Activated CD4-positive, alpha-beta T cell treated with anti-CD3 and anti-CD28 coated beads, Interleukin-2, amount 50 U/mL, for 48 hours (primary cell): ENCODE results near the gene ALS2CL.
"Not testable (repeated sequence)": the region's sequence is repeated elsewhere in the genome, so short reads cannot be mapped to it uniquely, and the experiment has no call there.

Experiments used
- DNase-seq, 2 experiments: peaks; one replicate each; pipeline ENCODE4 v3.0.0-alpha.2; 2020

Gene ALS2CL, protein sequence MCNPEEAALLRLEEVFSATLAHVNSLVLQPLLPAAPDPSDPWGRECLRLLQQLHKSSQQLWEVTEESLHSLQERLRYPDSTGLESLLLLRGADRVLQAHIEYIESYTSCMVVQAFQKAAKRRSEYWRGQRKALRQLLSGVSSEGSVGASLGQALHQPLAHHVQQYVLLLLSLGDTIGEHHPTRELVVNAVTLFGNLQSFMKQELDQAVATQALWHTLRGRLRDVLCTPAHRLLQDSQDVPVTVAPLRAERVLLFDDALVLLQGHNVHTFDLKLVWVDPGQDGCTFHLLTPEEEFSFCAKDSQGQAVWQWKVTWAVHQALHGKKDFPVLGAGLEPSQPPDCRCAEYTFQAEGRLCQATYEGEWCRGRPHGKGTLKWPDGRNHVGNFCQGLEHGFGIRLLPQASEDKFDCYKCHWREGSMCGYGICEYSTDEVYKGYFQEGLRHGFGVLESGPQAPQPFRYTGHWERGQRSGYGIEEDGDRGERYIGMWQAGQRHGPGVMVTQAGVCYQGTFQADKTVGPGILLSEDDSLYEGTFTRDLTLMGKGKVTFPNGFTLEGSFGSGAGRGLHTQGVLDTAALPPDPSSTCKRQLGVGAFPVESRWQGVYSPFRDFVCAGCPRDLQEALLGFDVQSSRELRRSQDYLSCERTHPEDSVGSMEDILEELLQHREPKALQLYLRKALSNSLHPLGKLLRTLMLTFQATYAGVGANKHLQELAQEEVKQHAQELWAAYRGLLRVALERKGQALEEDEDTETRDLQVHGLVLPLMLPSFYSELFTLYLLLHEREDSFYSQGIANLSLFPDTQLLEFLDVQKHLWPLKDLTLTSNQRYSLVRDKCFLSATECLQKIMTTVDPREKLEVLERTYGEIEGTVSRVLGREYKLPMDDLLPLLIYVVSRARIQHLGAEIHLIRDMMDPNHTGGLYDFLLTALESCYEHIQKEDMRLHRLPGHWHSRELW

DNA sequence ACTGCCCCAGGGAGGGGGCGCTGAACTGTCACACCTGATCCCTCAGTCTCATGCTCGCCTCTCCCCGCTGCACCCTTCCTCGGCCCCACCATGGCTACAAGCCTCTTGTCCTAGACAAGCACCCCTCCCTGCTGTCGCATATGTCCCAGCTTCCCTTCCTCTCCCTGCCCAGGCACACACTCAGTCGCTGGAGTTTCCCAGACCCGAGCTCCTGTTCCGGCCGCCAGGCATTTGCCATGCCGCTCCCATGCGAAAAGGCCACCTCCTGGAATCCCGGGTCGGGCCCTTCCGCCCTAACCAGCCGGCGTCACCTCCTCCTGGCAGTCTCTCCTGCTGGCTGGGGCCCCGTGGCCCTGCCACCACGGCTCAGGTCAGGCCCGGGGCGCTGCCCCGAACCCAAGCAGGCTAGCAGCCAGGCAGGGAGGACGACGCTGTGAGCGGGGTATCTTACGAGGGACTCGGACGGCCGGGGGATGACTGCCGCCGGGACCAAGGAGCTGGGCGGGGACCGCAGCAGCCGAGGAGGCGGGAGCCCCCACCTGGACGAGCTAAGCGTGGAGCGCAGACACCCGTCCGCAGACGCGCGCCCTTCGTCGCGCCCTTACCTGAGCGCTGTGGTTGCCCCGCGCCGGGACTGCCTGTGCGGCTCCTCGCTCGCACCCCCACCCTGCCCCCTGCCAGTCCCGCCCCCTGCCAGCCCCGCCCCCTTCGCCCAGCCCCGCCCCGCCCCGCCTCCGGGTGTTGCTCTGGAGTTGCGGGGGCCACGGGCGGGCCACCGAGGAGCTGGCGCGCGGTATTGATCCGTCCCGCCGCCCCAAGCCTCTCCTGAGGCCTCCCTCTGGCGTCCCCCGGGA lies at the start of gene ALS2CL:
TSS of gene ALS2CL (minus strand) at position 642 of the 854 bp plus-strand sequence. CDS start 4,239 bp downstream, outside the sequence.
- DNase-seq: peak; percentile 54 to 63

DNA sequence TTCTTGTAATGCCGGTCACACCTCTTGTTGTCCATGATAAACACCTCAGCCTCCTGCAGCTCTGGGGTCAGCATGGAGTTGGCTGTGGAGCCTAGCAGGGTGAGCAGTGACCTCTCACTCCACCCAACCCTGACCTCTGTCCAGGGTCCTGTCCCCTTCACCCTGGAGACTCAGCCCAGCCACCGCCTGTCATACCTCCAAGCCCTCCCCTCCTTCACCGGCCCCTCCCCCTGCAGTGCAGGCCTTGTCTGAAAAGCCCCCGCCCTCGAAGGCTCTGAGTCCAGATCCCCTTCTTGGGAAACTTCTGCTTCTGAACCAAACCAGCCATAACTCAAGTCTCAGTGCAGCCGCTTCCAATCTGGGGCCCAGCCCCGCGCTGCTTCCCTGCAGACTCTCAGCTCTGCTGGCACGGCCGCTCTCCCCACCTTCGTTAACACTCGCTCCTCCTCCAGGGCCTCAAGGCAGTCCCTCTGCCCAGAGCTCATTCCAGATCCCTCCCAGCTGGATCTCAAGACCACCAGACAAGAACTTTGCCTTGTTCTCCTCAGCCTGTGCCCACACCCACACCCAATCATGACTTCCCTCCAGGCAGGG lies 49.6 kb upstream of the ALS2CL start:
- no peak for DNase-seq

DNA sequence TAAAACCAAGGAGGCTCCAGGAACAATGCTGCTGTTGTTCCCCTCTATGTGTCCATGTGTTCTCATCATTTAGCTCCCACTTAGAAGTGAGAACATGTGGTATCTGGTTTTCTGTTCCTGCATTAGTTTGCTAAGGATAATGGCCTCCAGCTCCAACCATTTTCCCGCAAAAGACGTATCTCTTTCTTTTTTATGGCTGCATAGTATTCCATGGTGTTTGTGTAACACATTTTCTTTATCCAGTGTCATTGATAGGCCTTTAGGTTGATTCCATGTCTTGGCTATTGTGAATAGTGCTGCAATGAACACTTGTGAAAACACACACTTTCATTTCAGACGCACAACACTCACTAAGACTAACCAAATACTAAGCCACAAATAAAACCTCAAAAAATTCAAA lies 46.1 kb upstream of the ALS2CL start:
- not testable (repeated sequence) for DNase-seq

DNA sequence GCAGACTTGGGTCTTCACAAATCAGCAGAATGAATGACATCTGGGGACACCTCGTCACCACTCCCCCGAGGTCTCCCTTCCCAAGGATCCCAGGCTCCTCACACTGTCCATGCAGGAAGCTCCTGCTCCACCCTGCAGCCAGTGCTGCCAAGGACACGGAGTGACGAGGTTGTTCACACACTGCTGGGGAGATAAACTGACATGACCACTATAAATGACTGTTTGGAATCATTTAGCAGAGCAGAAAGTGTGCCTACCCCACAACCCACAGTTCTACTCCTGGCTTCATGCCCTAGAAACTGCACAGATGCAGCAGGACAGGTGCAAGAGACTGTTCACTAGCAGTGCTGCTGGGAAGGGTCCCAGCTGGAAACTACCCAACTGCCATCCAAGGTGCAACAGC lies 43.9 kb upstream of the ALS2CL start:
- no peak for DNase-seq

DNA sequence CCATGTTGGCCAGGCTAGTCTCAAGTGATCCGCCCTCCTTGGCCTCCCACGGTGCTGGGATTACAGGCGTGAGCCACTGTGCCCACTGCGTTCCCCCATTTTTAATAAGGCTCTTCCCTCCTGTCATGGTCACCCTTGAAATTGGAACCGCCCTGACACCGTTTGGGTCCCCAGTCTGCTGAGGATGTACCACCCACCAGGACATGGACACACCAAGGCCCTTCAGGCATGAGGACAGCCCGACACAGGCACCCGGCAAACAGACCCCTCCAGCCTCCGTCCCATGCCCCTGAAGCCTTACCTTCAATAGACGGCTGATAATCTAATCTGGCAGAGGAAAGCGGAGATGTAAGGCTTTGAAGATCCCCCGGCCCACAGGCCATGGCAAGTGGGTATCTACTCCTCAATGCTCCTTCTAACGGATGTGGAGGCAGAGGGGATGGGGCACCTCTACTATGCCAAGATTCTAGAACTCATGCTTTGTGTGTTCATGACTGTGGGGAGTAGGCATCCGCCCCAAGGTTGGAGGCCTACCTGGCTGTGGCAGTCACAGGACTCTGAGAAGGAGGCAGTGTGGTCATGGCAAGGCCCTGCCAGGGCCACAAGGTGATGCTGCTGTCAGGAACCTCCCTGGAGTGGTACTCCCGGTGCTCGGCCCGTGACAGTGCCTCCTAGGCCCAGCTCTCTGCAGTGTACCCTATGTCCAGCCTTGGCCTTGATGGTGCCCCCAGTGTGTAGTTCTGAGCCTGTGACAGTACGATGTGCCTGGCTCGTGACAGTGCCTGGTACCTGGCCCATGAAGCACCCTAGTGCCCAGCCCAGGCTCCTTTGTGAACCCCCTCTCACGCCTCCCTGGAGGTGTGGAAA lies 42.8 kb upstream of the ALS2CL start:
- no peak for DNase-seq

DNA sequence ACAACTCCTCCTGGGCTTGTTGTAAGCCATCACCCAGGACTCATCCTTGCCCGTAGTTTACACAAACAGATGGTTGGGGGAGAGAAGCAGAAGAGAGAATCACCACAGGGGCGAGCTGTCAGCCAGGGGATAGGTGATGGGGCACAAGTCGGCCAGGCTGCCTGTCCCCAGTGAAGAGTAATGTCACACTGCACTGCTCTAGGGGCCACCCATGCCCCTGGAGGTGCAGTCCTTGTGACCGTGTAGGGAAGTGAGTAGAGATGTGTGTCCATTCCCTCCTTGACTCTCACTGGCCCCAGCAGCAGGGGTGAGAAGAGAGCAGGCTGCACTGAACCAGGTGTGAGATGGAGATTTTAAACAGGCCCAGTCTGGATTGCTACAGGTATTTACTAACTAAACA lies 41.3 kb upstream of the ALS2CL start:
- no peak for DNase-seq

DNA sequence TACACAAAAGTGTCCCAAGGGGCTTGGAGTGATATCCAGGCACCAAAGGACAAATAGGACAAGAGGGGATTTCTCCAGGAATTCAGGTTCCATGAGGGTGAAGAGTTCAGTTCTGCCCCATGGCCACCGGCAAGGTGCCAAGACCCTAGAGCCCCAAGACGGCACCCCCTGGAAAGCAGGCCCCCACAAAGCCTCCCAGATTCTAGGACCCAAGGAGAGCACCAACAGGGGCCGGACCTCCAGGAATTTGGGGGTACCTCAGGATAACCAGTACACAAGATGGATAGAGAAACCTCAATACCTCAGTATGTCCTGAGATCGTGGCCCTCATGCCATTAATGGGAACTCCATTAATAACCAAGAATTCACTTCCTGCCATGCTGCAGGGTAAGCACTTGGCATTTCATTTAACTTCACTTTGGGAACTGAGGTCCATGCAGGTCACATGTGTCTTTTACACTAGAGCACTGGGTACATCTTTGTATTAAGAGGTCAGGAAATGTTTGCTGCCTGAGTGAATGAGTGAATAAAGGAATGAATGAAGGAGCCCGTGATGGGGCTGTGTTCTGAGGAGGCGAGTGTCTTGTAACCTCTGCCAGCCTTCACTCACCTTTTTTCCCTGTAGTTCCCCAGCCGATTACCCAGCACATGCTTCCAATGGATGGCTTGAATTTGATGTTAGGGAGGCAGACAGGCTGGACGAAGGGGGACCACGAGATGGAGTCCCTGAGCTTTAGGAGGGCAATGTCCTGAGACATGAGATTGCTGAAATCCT lies 39.7 kb upstream of the ALS2CL start:
- DNase-seq: no peak

DNA sequence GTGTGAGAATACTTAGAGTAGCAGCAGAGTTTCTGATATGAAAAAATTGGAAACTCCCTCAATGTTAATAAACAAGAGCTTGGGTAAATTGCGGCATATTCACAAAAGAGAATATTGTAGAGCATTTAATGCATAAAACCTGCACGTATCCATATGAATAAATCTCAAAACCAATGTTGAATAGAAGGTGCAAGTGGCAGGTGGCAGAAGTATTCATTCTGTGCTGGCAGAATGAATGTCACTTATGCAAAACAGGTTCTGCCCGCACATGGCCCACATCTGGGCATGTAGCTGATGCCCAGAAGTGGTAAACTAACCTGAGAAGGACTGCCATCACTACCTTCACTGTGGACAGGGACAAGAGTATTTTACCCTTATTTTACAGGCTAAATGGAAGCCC lies 38.3 kb upstream of the ALS2CL start:
- DNase-seq: no peak

DNA sequence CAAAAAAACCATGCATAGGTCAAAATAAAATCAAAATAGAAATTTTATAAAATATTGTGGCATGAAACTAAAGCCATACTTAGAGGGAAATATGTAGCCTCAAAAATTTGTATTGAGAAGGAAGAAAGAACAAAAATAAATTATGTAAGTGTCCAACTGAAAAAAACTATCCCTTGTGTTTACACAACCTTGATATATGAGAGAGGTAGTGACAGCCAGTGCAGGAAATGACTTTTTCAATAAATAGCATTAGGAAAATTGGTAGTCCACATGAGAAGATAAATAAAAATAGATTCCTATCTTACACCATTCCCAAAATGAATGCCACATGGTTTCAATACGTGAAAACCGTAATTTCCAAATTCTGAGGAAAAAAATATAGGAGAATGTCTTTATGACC lies 37.3 kb upstream of the ALS2CL start:
- DNase-seq: no peak

DNA sequence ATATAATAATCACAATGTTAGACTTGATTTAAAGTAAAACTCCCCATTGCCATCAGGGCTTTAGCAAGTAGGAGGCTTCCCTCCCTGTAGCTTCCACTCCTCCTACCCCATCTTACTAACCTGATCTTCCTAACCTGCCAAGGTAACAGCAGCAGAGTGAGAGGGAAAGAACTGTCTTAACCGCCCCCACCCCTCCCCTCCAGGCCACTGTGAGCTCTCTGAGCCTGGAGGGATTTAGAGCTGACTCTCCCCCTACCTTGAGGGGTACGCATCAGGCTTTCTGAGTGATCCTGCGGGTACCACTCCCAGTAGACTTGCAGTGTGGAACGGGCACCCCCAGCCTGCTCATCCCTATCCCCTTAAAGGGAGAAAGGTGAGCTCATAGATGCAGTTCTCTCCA lies 35.6 kb upstream of the ALS2CL start:
- no peak for DNase-seq

DNA sequence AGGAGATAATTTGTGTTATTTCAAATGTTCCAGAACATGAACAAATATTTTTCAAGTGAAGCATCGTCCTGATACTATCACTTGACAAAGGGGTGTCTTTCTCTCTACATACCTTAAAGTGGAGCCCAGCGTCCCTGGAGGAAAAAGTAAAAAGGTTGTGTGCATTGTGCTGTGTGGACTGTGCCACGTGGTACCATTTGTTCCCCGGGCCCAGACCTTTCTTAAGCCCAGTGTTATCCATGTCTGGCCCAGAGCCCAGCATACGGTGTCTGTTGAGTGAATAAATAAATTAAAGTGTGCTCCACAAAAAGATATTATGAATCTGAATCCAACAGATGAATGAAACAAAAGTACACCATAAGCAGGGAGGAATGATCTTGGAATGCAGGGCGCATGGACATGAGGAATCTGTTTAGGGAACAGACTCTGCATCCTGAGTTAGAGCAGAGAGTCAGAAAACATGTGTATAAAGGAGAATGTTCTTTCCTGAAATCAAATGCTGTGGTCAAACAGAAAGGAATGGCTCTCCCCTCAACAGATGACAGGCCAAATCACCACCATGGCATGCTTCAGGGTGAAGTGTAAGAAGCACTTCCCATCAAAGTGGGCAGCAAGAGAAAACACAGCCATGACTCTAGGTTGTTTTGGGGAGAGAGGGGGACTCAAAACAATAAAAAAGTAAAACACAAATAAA lies 32.3 kb upstream of the ALS2CL start:
- no peak for DNase-seq

DNA sequence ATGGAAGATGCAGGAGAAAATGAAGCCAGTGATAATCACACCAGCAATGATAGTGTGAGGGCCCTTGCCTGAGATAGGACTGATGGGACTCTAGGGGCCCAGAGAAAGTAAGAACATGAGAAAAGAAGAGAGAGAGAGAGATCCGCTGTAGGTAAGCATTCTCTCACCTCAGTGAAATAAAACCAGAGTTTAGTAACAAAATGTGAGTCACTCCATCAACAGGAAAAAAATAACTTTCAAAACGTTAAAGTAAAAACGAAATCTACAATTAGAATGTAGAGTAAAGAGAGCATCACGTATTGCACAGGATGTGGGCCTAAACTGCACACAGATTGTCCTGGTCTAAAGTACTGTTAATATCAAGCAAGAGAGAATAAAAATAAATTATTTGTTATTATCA lies 30.9 kb upstream of the ALS2CL start:
- DNase-seq: no peak

DNA sequence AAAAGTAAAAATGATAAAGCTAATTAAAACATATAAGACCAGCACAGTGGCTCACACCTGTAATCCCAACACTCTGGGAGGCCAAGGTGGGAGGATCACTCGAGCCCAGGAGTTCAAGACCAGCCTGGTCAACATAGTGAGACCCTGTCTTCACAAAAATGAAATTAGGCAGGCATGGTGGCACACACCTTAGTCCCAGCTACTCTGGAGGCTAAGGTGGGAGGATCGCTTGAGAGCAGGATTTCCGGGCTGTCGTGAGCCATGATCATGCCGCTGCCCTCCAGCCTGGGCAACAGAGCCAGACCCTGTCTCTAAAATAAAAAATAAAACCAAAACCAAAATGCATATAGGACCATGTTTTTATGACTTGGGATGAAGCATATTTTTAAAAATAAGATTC lies 29.0 kb upstream of the ALS2CL start:
- no peak for DNase-seq

DNA sequence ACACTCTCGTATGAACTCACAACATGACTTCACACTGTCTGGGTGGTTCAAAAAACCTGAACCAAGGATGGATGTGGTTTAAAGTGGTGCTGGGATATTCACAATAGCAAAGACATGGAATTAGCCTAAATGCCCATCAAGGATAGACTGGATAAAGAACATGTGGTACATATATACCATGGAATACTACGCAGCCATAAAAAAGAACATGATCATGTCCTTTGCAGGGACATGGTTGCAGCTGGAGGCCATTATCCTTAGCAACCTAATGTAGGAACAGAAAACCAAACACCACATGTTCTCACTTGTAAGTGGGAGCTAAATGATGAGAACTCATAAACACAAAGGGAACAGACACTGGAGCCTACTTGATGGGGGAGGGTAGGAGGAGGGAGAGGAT lies 27.5 kb upstream of the ALS2CL start:
- DNase-seq: no peak

DNA sequence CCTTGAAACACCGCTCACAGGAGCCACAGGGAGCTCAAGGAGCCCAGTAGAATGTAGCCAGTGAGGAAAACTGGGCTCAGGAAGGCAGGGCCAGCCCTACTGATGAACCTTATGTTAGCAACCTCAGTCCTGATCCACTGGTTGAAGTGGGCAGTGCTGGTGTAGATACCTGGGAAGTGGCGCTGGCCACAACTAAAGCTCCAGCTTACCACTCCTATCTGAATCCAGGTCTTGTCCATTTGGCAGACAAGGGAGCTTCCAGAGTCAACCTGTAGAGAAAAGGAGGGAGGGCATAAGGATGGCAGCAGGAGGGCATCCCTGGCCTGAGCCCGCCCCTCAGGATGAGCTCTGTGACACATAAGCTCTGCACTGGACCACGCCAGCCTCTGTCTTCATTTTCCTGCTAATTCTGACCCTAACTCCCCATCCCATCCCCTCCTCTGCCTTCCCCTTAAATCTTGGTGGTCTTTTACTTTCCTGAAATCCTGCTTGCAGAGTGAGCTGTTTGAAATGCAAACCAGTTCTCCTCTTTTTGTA lies 26.3 kb upstream of the ALS2CL start:
- no peak for DNase-seq

DNA sequence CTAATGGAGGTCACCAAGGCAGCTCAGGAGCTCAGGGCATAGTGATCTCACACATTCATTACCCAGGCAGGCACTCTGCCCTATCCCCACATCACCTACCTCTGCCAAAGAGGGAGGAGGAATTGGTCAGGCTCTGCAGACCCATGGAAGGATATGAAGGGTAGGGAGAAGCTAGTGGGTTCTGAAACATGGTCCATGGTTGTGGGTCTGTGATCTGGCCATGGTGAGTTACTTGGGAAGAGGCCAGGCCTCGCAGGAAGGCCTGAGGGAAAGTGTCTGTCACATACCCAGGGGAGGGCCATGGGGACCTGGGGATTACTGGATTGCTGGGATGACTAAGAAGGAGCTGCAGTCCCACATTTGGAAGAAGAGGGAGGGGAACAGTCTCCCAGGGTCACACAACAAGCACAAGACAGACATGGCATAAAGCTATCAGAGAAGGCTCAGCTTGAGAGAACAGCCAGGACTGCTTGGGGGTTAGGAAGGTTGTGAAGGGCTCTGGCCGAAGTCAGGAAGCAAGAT lies 25.6 kb upstream of the ALS2CL start:
- DNase-seq: no peak

DNA sequence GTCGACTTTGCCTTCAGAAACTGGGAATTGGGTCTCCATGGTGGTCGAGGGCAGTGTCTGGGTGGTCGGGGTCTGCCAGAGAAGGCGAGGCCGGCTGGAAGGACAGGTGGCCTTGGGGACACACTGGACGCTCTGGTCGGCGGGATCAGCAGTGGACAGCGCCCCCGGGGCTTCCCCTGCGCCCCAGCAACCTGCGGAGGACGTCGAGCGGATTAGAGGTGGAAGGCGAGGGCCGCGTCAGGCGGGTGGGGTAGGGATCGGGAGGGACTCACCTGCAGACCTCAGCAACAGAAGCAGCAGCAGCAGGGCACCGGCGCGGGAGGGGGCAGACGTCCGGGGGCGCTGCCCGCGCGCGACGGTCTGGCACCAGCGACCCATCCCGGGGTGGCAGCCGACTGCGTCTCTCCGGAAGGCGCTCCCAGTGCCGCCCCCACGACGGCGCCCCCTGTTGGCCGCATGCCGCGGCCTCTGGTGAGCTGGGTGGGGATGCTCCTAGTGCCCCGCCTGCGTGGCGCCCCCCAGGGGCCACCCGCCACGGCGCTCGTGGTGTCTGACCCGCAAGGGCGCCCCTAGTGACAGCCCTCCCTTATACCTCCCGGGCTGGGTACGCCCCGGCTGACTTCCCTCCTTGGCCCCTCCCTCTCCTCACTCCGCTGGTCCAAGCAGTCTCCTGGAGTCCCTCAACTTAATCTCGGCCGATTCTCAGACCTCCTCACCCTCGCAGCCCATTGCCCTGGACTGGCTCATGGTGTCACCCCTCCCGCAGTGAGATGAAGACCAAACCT lies 24.2 kb upstream of the ALS2CL start, which contains the start of gene PRSS50:
TSS of gene PRSS50 (minus strand) at position 423 of the 785 bp plus-strand sequence. CDS start at position 378, 45 bp downstream.
- peak; percentile 29 to 35 for DNase-seq
